HEK293T (cell line): Measurements from ENCODE around the gene TRA2B.

Experiments used
- CTCF ChIA-PET: fragments of 350-600 bp; formaldehyde crosslinking; extraction: SDS; loops from one replicate; lab custom pipeline; 2021; ENCODE audit warnings: antibody characterized with exemption, inconsistent platforms; lab: Yijun Ruan, JAX
- POLR2A ChIA-PET: fragments of 350-600 bp; formaldehyde crosslinking; extraction: SDS; loops from one replicate; lab custom pipeline; 2020; ENCODE audit warnings: antibody characterized with exemption, inconsistent platforms; lab: Yijun Ruan, JAX
- DNase-seq: peaks from one replicate; pipeline ENCODE4 v3.0.0; 2012; ENCODE audit warnings: mixed read lengths; ENCODE audit errors: extremely low spot score
- ARNT ChIP-seq: fragments of 450-650 bp; IDR thresholded peaks from 2 replicates; pipeline ENCODE4 v1.6.1; 2017; ENCODE audit warnings: mild to moderate bottlenecking
- BHLHE40 ChIP-seq: fragments of 450-650 bp; IDR thresholded peaks from 2 replicates; pipeline ENCODE4 v1.6.1; 2016; ENCODE audit warnings: mild to moderate bottlenecking, moderate library complexity, borderline replicate concordance
- CTBP1 ChIP-seq: fragments of 450-650 bp; IDR thresholded peaks from 2 replicates; pipeline ENCODE4 v1.6.1; 2016; ENCODE audit warnings: borderline replicate concordance
- ELF4 ChIP-seq: fragments of 450-650 bp; IDR thresholded peaks from 2 replicates; pipeline ENCODE4 v1.6.1; 2017; ENCODE audit warnings: antibody characterized with exemption
- FOXA1 ChIP-seq: fragments of 450-650 bp; IDR thresholded peaks from 2 replicates; pipeline ENCODE4 v1.6.1; 2016; ENCODE audit warnings: mild to moderate bottlenecking
- FOXK2 ChIP-seq: fragments of 450-650 bp; IDR thresholded peaks from 2 replicates; pipeline ENCODE4 v1.6.1; 2016; ENCODE audit warnings: mild to moderate bottlenecking
- FOXM1 ChIP-seq: fragments of 450-650 bp; IDR thresholded peaks from 2 replicates; pipeline ENCODE4 v1.6.1; 2017; ENCODE audit warnings: mild to moderate bottlenecking, borderline replicate concordance
- HDGF ChIP-seq: fragments of 450-650 bp; IDR thresholded peaks from 2 replicates; pipeline ENCODE4 v1.6.1; 2017; ENCODE audit warnings: antibody characterized with exemption, borderline replicate concordance
- L3MBTL2 ChIP-seq: fragments of 450-650 bp; conservative IDR thresholded peaks from 2 replicates; pipeline ENCODE4 v1.6.1; 2016; ENCODE audit warnings: mild to moderate bottlenecking
- LEF1 ChIP-seq: fragments of 450-650 bp; IDR thresholded peaks from 2 replicates; pipeline ENCODE4 v1.6.1; 2017; ENCODE audit warnings: mild to moderate bottlenecking, borderline replicate concordance
- NFRKB ChIP-seq: fragments of 450-650 bp; IDR thresholded peaks from 2 replicates; pipeline ENCODE4 v1.6.1; 2016; ENCODE audit warnings: mild to moderate bottlenecking, moderate library complexity
- SP1 ChIP-seq: fragments of 450-650 bp; IDR thresholded peaks from 2 replicates; pipeline ENCODE4 v1.6.1; 2017
- SUZ12 ChIP-seq: fragments of 450-650 bp; IDR thresholded peaks from 2 replicates; pipeline ENCODE4 v1.6.1; 2016; ENCODE audit warnings: mild to moderate bottlenecking
- TARDBP ChIP-seq: fragments of 450-650 bp; IDR thresholded peaks from 2 replicates; pipeline ENCODE4 v1.6.1; 2016
- ZNF384 ChIP-seq: fragments of 450-650 bp; IDR thresholded peaks from 2 replicates; pipeline ENCODE4 v1.6.1; 2016
- TF ChIP-seq, protein P1 (sequence below): fragments of 450-650 bp; IDR thresholded peaks from 2 replicates; pipeline ENCODE4 v1.6.1; 2016

TRA2B gene

DNA sequence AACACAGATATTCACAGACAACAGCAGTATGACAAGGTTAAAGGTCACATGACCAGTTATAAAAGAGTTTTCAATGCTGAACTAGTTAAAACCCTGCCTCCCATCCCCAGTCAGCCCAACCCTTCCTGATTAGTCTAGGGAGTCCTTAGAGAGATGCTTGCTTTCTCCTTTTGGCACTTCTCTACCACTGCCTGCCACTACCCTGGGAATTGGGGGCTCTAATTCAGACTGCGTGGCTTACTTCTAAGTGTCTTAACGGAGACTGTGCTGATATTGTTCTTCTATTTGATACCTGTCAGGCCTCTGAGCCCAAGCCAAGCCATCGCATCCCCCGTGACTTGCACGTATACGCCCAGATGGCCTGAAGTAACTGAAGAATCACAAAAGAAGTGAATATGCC is 11.7 kb upstream of the TRA2B start:
- CTCF ChIA-PET = no interaction called here

DNA sequence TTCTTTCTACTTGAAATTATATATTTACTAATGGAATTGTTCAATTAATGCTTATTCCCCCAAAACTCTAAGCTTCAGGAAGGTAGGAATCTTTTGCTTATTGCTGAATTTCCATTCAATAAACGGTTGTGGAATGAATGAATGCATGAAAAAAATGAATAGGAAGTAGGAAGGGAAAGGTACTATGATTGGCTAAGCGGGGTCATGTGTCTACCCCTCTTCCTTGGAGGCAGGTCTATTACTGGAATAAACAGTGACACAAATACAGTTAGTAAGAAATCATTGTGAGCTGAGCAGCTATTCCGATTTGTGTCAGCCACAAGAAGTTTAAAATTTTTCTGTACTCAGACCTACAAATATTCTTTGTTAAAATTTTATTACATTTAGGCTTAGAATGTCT is 10.5 kb upstream of the TRA2B start:
- TF ChIP-seq BHLHE40 = no peak
- no peak for TF ChIP-seq ARNT
- no peak for TF ChIP-seq LEF1
- no peak for TF ChIP-seq ZNF384
- TF ChIP-seq NFRKB = no peak
- no peak for TF ChIP-seq SP1
- no peak for TF ChIP-seq ELF4
- TF ChIP-seq FOXA1 = no peak
- no peak for TF ChIP-seq L3MBTL2
- no peak for TF ChIP-seq CTBP1
- TF ChIP-seq FOXK2 = no peak
- TF ChIP-seq HDGF = no peak
- TF ChIP-seq FOXM1 = no peak
- TF ChIP-seq, protein P1, sequence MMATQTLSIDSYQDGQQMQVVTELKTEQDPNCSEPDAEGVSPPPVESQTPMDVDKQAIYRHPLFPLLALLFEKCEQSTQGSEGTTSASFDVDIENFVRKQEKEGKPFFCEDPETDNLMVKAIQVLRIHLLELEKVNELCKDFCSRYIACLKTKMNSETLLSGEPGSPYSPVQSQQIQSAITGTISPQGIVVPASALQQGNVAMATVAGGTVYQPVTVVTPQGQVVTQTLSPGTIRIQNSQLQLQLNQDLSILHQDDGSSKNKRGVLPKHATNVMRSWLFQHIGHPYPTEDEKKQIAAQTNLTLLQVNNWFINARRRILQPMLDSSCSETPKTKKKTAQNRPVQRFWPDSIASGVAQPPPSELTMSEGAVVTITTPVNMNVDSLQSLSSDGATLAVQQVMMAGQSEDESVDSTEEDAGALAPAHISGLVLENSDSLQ = no peak
- TF ChIP-seq SUZ12 = no peak
- no peak for TF ChIP-seq TARDBP
- POLR2A ChIA-PET = no interaction called here
- CTCF ChIA-PET = no interaction called here
- DNase-seq = no peak

More for the DNA sequence above, 11.7 kb upstream of the TRA2B start:
- POLR2A ChIA-PET = no interaction called here
- DNase-seq = no peak
- TF ChIP-seq ARNT (no peak), HDGF (no peak), SUZ12 (no peak), CTBP1 (no peak), ZNF384 (no peak), SP1 (no peak), FOXM1 (no peak), L3MBTL2 (no peak), FOXK2 (no peak), FOXA1 (no peak), NFRKB (no peak), ELF4 (no peak), BHLHE40 (no peak), TARDBP (no peak), LEF1 (no peak)
- TF ChIP-seq, protein P1 = no peak

DNA sequence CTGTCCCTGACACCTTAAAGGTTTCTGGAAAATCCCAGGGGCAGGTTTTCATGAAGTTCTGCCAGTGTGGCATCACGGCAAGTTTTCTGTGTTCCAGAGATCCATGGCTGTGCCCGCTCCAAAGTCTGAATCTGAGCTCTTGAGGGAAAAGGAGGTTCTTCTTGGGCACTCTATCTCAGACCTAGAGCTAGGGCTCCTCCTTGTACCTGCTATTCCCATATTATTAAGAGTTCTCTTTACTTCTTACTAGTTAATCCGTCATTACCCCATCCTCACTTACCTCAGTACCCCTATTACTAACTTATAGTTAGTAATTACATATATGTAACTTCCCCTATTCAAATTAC is 5.9 kb upstream of the TRA2B start:
- TF ChIP-seq ELF4 (no peak), ZNF384 (no peak), FOXM1 (no peak), LEF1 (no peak), SP1 (no peak), FOXA1 (no peak), TARDBP (no peak), CTBP1 (no peak), NFRKB (no peak), FOXK2 (no peak), HDGF (no peak)
- no peak for DNase-seq
- POLR2A ChIA-PET = interaction anchor here (0.6 to 1.4 kb wide), 6 partner anchors 8 to 627 kb away, joined by 3 to 4 read pairs (median 3); partner anchors contain the start of gene DNAJB11
- CTCF ChIA-PET = interaction anchor here (0.5 to 2.3 kb wide), 21 partner anchors 8 to 337 kb away, joined by 3 to 34 read pairs (median 4); no protein-coding TSS in a partner anchor

DNA sequence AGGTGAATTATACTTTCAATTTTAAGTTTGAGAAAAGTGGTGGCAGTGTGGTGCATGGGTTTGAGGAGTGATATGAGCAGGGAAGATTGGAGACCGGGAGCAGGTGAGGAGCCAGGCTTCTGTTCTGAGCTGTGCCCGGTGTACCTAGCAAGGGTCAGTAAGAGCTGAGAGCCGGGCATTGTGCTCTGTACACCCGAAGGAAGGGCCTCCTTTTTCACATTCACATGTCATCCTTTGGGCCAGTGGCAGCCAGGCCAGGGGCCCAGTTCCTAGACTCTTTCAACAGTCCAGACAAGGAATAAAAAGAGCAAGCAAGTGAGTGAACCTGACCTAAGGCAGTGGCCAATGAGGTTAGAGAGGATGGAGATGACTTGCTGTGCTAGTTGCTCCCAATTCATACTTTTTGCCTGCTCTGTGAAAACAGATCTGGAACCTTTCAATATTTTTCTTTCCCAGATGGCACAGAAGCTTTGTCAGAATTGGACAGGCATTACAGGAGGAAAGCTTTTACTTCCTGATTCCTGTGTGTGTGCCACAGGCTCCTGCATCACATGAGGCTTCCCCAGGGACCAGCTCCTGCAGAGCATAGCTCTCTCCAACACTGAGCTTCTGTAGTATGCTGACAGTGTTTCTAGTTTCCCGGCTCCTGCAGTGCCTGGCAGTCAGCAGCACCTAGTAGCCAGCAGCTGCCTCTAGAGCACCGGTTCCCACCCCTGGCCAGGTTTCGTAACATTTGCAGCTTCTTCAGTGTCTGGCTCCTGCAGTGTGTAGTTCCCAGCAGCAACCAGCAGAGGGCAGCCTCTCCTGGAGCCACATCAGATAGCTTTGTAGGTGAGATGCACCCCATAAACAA is 5.3 kb upstream of the TRA2B start:
- ChIA-PET POLR2A (interaction anchor here (0.6 to 1.4 kb wide), 5 partner anchors 7 to 624 kb away, joined by 3 to 4 read pairs (median 3); no protein-coding TSS in a partner anchor), CTCF (interaction anchor here (0.5 to 2.3 kb wide), 23 partner anchors 8 to 337 kb away, joined by 3 to 34 read pairs (median 4); partner anchors contain the start of gene ETV5)
- peak; percentile 66 for DNase-seq
- TF ChIP-seq L3MBTL2 (no peak), BHLHE40 (no peak), FOXK2 (no peak), HDGF (no peak)

DNA sequence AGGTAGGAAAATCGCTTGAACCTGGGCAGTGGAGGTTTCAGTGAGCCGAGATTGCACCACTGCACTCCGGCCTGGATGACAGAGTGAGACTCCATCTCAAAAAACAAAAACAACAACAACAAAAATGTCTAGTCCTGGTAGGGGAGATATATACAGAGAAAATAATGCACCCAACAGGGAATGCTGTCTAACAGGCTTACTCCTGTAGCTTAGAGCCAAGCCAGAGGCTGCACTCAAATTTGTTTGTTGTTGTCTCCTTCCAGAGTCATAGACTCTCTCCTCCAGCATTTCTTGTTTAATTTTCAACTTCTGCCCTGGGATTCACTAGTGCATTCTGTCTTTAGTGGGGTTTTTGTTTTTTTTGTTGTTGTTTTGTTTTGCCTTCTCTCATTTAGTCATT is 4.6 kb upstream of the TRA2B start:
- DNase-seq = no peak
- no peak for TF ChIP-seq BHLHE40
- TF ChIP-seq NFRKB = no peak
- no peak for TF ChIP-seq FOXK2
- no peak for TF ChIP-seq ZNF384
- no peak for TF ChIP-seq ELF4
- no peak for TF ChIP-seq FOXA1
- no peak for TF ChIP-seq TARDBP
- no peak for TF ChIP-seq HDGF
- TF ChIP-seq SUZ12 = no peak
- TF ChIP-seq L3MBTL2 = no peak
- TF ChIP-seq LEF1 = no peak
- no peak for TF ChIP-seq ARNT
- TF ChIP-seq, protein P1 = no peak
- ChIA-PET POLR2A (no interaction called here), CTCF (interaction anchor here (1.4 to 2.3 kb wide), 2 partner anchors 12 to 282 kb away, joined by 6 to 34 read pairs; no protein-coding TSS in a partner anchor)

DNA sequence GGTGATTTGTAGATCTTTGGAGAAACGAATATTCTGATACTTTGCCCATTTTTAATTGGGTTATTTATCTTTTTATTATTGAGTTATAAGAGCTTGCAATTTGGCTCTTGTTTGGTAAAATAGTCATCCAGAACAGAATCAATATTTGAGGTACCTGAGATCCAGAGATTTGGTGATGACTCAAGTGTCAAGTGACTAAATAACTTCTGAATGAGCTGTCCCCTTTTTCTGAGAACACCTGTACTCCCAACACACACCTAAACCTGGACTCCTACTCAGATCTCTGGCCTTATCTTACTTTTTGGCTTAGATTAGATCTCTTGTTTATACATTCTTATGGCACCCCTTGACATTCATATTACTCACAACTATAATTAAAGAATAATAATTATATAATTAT is 3.1 kb upstream of the TRA2B start:
- no peak for DNase-seq
- ChIA-PET CTCF (no interaction called here), POLR2A (no interaction called here)
- TF ChIP-seq FOXK2 (no peak), NFRKB (no peak), ZNF384 (no peak), CTBP1 (no peak), FOXA1 (no peak), L3MBTL2 (no peak), FOXM1 (no peak), SP1 (no peak), BHLHE40 (no peak), ELF4 (no peak), ARNT (no peak)
- TF ChIP-seq, protein P1 = no peak
